HepG2 (cell line): ENCODE data around the gene ST6GALNAC3. TPM values are rescaled to one million over a fixed set of nuclear protein-coding genes. Genes with fewer than 3 reads are reported as not detected.

Experiments used
- ATAC-seq: fragments of 200-7000 bp; cut with Tn5 transposase; 3 replicates; pipeline ENCODE4 v1.9.1; 2020; ENCODE audit warnings: mild to moderate bottlenecking, moderate library complexity
- BruUV-seq: library from RNA; stranded (reverse); fragments of 400-500 nt; replicated peaks from 2 replicates; lab custom pipeline; 2021; lab: Mats Ljungman, UMichigan
- CTCF ChIA-PET: fragments of 300-600 bp; formaldehyde crosslinking; extraction: SDS; loops from one replicate; lab custom pipeline; 2021; ENCODE audit warnings: low total read pairs, inconsistent platforms, low intra/inter-chr PET ratio; lab: Yijun Ruan, JAX
- POLR2A ChIA-PET: fragments of 350-600 bp; sonication (Branson Sonifier 250); formaldehyde crosslinking; loops from one replicate; lab custom pipeline; 2020; ENCODE audit warnings: antibody characterized with exemption, inconsistent platforms; lab: Yijun Ruan, JAX
- DNase-seq: peaks from one replicate; pipeline ENCODE4 v3.0.0-alpha.2; 2015; ENCODE audit warnings: low spot score
- FAIRE-seq: peaks from 3 replicates; lab custom pipeline; 2011; peaks lifted over from hg19 to GRCh38; lab: Jason Lieb, UNC
- H2AFZ ChIP-seq: one replicate; pipeline ENCODE4 v1.6.1; 2011; ENCODE audit warnings: low read length, inconsistent platforms
- H3K27ac ChIP-seq: fragments of 300-600 bp; 3 replicates; pipeline ENCODE4 v1.8.0; 2011; ENCODE audit warnings: mixed run types, mild to moderate bottlenecking, mixed read lengths, low read length, inconsistent platforms; ENCODE audit not compliant: insufficient read depth; ENCODE audit errors: extremely low read length
- H3K27me3 ChIP-seq, 2 experiments: fragments of 200-600 bp in 1 of 2; 2 replicates in 1 of 2; 3 replicates in 1 of 2; pipeline versions ENCODE4 v1.6.0 to v1.8.0; 2011; ENCODE audit warnings: low read length in 2 of 2, mild to moderate bottlenecking in 2 of 2, moderate library complexity in 2 of 2, inconsistent platforms in 1 of 2; ENCODE audit not compliant: insufficient read depth in 2 of 2, control insufficient read depth in 1 of 2
- H3K36me3 ChIP-seq, 2 experiments: fragments of 200-600 bp in 1 of 2; replicated peaks in 1 of 2; 2 replicates in 1 of 2; 3 replicates in 1 of 2; pipeline versions ENCODE4 v1.5.1 to v1.8.0; 2011; ENCODE audit warnings: low read length in 2 of 2, inconsistent platforms in 1 of 2; ENCODE audit not compliant: insufficient read depth in 2 of 2, control insufficient read depth in 1 of 2
- H3K4me1 ChIP-seq: 2 replicates; pipeline ENCODE4 v1.5.1; 2012; ENCODE audit warnings: low read length, inconsistent platforms; ENCODE audit not compliant: insufficient read depth
- H3K4me2 ChIP-seq: 2 replicates; pipeline ENCODE4 v1.6.0; 2011; ENCODE audit warnings: low read depth, low read length, inconsistent platforms
- H3K4me3 ChIP-seq, 3 experiments: fragments of 200-600 bp in 1 of 3; sonication (generic), shearing (Covaris generic) in 1 of 3; replicated peaks in 1 of 3; 2 replicates each; pipeline ENCODE4 v1.5.1; 2011 to 2016; ENCODE audit warnings: low read length in 3 of 3, inconsistent platforms in 2 of 3, low read depth in 2 of 3, mild to moderate bottlenecking in 2 of 3, control low read depth in 1 of 3, mixed read lengths in 1 of 3; ENCODE audit not compliant: insufficient read depth in 1 of 3
- H3K79me2 ChIP-seq: one replicate; pipeline ENCODE4 v1.6.1; 2011; ENCODE audit warnings: low read length, inconsistent platforms; ENCODE audit not compliant: insufficient read depth
- H3K9ac ChIP-seq: 2 replicates; pipeline ENCODE4 v1.6.0; 2011; ENCODE audit warnings: mild to moderate bottlenecking, low read depth, low read length, inconsistent platforms; ENCODE audit not compliant: insufficient read depth
- H3K9me3 ChIP-seq: 2 replicates; pipeline ENCODE4 v1.5.1; 2012; ENCODE audit warnings: mild to moderate bottlenecking, low read length
- H4K20me1 ChIP-seq: 2 replicates; pipeline ENCODE4 v1.6.0; 2011; ENCODE audit warnings: inconsistent platforms, mild to moderate bottlenecking, low read length, moderate library complexity; ENCODE audit not compliant: insufficient read depth
- CEBPB ChIP-seq: IDR thresholded peaks from 2 replicates; pipeline ENCODE4 v1.6.1; 2011; ENCODE audit warnings: low read depth, low read length, improper control_type of control experiment, borderline replicate concordance
- ISX ChIP-seq: sonication (generic); formaldehyde crosslinking; conservative IDR thresholded peaks from 2 replicates; pipeline ENCODE4 v1.5.0; 2020; ENCODE audit warnings: missing genetic modification reagents
- JUN ChIP-seq: sonication (generic); formaldehyde crosslinking; IDR thresholded peaks from 2 replicates; pipeline ENCODE4 v1.4.0; 2020; ENCODE audit warnings: mild to moderate bottlenecking, missing genetic modification reagents
- SRSF9 ChIP-seq: fragments of 200-400 bp; formaldehyde crosslinking; IDR thresholded peaks from 2 replicates; pipeline ENCODE4 v1.6.1; 2018; ENCODE audit warnings: borderline replicate concordance, mild to moderate bottlenecking, low read depth, low read length; ENCODE audit not compliant: insufficient read depth, poor library complexity, severe bottlenecking
- ZNF577 ChIP-seq: sonication (generic); formaldehyde crosslinking; IDR thresholded peaks from 2 replicates; pipeline ENCODE4 v1.4.0; 2020; ENCODE audit warnings: mild to moderate bottlenecking, low read depth, missing genetic modification reagents, borderline replicate concordance
- WGBS: methylation state at CpG from one replicate; pipeline ENCODE4 v1.1.6; 2017; ENCODE audit warnings: low lambda C conversion rate; 5-methylcytosine and 5-hydroxymethylcytosine counted together
- in situ Hi-C: cut with HindIII; loops from 2 replicates; pipeline ENCODE4 v1.10.0; 2017; ENCODE audit warnings: low pct_unique_long_range_greater_than_20kb; ENCODE audit not compliant: extremely low pct_ligation_motif_present
- intact Hi-C: fragments of 100-400 bp; cut with micrococcal nuclease; formaldehyde crosslinking; loops from one replicate; pipeline ENCODE4 v1.10.0; 2022; ENCODE audit not compliant: unreplicated experiment
- polyA plus RNA-seq, 8 experiments: library from polyadenylated mRNA; depleted of rRNA in 3 of 8; stranded (reverse) in 7 of 8; unstranded in 1 of 8; fragments of >200 nt; fragmentation: Illumina TruSeq in 4 of 8; extraction: Trizol in 4 of 8; gene quantifications; 2 replicates each; pipeline versions ENCODE4 v1.2.1 to v1.2.3, GENCODE V29; 2011 to 2016; ENCODE audit warnings: low read depth in 4 of 8, missing spikeins in 1 of 8, mixed read lengths in 1 of 8; ENCODE audit not compliant: insufficient read depth in 1 of 8
- total RNA-seq, 5 experiments: library from RNA; depleted of rRNA; stranded (reverse); fragments of >200 nt; fragmentation: Illumina TruSeq; extraction: Trizol; gene quantifications; 2 replicates each; pipeline ENCODE4 v1.2.3, GENCODE V29; 2016; ENCODE audit warnings: low read depth in 1 of 5

The ST6GALNAC3 gene
- total and polyA plus RNA-seq, 2 of the 13 experiments (the other 11 are each of a cell fraction or from before 2014, with no cell fraction given), result not detected

DNA sequence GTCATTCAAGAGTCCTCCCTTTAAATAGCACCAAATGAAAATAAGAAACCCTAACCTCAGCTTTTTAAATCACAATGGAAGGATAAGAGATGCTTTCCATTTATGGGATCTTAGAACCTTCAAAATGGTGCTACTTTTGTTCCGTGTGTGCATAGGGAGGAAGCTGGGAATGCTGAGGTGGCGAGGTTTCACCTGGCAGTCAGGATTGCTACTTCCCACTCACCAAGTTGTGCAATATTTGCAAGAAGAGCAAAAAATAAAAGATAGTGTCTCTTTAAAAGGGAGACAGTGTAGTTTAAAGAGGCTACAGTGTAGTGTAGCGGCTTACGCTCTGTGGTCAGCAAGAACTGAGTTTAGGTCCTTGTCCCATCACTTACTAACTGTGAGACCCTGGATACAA lies 400.4 kb downstream of the ST6GALNAC3 start:
- 28% methylated on average over 4 of the region's 4 CpGs for WGBS
- CTCF ChIA-PET, result no interaction called here

DNA sequence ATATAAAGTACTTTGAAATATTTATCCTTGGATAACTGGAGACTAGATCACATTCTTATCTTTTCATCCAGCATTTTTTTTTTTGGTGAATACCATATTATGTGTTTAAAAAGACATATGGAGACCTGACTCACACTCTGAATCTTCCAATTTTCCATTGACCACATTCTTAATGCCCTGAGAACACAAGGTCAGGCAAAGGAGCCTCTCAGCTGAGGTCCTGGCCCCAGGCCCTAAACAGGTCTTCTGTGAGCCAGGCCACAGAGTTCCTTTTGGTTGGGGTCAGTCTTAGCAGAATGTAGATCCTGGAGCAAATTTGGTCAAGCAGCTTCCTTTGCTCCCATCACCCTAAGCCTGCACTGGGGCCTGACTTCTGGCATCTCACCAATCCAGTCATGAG lies 402.6 kb downstream of the ST6GALNAC3 start:
- no peak for DNase-seq
- no peak for FAIRE-seq
- intact Hi-C loops, result no loop called here
- TF ChIP-seq SRSF9 (no peak), JUN (CRISPR knock-in tag) (no peak), ZNF577 (CRISPR knock-in tag) (no peak)
- Histone ChIP-seq H3K27ac (no peak overlapping the region), H3K4me3 (no peak overlapping the region), H3K79me2 (no peaks in the 10 kb centered on the region), H3K4me1 (no peaks in the 10 kb centered on the region), H3K36me3 (no peaks in the 10 kb centered on the region), H3K9ac (no peak overlapping the region), H3K4me2 (no peak overlapping the region), H2AFZ (no peak overlapping the region), H3K27me3 (no peaks in the 10 kb centered on the region), H4K20me1 (no peaks in the 10 kb centered on the region), H3K9me3 (peaks cover 40% of the 10 kb centered on the region)
- ChIA-PET CTCF (no interaction called here), POLR2A (no interaction called here)
- in situ Hi-C loops, result no loop called here
- no TSS peak for BruUV-seq
- ATAC-seq, result no peak

More for the DNA sequence above, 400.4 kb downstream of the ST6GALNAC3 start:
- POLR2A ChIA-PET, result no interaction called here
- BruUV-seq, result no TSS peak
- no peaks in the 10 kb centered on the region for H3K4me1 ChIP-seq
- no peak overlapping the region for H3K4me3 ChIP-seq
- no peak overlapping the region for H3K9ac ChIP-seq
- no peak for FAIRE-seq
- no peaks in the 10 kb centered on the region for H4K20me1 ChIP-seq
- intact Hi-C loops, result no loop called here
- no peak overlapping the region for H2AFZ ChIP-seq
- in situ Hi-C loops, result no loop called here
- H3K4me2 ChIP-seq, result no peak overlapping the region
- H3K9me3 ChIP-seq, result peaks cover 45% of the 10 kb centered on the region
- H3K36me3 ChIP-seq, result no peaks in the 10 kb centered on the region
- H3K79me2 ChIP-seq, result no peaks in the 10 kb centered on the region
- H3K27ac ChIP-seq, result no peak overlapping the region
- TF ChIP-seq CEBPB, result peak; percentile 53; the same call in 1 of the 2 replicates
- no peak for TF ChIP-seq ISX
- TF ChIP-seq, all 625 proteins: peak for 1
- ATAC-seq (no peak), DNase-seq (no peak)
- no peaks in the 10 kb centered on the region for H3K27me3 ChIP-seq
